ENCODE results near the gene RPP25.
"Not testable (repeated sequence)": the region's sequence is repeated elsewhere in the genome, so short reads cannot be mapped to it uniquely, and the experiment has no call there.

- TF ChIP-seq, protein P1, sequence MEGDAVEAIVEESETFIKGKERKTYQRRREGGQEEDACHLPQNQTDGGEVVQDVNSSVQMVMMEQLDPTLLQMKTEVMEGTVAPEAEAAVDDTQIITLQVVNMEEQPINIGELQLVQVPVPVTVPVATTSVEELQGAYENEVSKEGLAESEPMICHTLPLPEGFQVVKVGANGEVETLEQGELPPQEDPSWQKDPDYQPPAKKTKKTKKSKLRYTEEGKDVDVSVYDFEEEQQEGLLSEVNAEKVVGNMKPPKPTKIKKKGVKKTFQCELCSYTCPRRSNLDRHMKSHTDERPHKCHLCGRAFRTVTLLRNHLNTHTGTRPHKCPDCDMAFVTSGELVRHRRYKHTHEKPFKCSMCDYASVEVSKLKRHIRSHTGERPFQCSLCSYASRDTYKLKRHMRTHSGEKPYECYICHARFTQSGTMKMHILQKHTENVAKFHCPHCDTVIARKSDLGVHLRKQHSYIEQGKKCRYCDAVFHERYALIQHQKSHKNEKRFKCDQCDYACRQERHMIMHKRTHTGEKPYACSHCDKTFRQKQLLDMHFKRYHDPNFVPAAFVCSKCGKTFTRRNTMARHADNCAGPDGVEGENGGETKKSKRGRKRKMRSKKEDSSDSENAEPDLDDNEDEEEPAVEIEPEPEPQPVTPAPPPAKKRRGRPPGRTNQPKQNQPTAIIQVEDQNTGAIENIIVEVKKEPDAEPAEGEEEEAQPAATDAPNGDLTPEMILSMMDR (IDR thresholded peaks at IDR 0.05) = not testable (repeated sequence)
- TF ChIP-seq EZH2 (IDR thresholded peaks at IDR 0.05; ENCODE audit: borderline replicate concordance, insufficient read depth, low read depth, low read length, poor library complexity, severe bottlenecking) = not testable (repeated sequence)
Measured at GRCh38 chr15:74913799-74914198, 42.8 kb downstream of the RPP25 start.
